Measurements from ENCODE around the gene FOXJ3. TPM values are rescaled to one million over a fixed set of nuclear protein-coding genes. Genes with fewer than 3 reads are reported as not detected.

FOXJ3 gene
- total and polyA plus RNA-seq, 2 of the 8 experiments (the other 6 are each of a cell fraction or from before 2014, with no cell fraction given) = 48.6 to 51.9 TPM

DNA sequence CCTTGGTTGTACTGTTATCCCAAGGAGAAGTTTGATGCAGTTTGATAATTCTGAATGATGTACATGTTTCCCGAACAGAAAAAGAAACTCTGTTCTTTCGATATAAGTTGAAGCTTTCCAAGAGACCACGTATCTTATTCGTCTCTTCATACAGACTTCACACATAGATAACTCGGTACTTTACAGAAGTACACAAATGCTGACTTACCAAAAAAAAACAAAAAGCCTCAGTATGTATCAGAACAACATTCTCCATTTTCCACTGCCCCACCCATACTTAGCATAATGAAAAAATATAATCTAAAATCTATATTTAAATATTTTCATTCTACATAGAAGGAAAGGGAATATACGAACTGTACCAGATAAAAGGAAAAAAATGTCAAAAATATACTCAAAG, 2.2 kb downstream of the FOXJ3 start:
- Histone ChIP-seq H3K9me3 (ENCODE audit: insufficient read depth in 2 of 2, low read depth in 1 of 2, low read length in 1 of 2) (no peaks in the 10 kb centered on the region), H3K14ac (ENCODE audit: insufficient read length) (no peak overlapping the region), H3K18ac (ENCODE audit: extremely low read depth, low read length) (no peak overlapping the region), H2BK12ac (ENCODE audit: low read depth, low read length) (no peak overlapping the region), H3K79me2 (ENCODE audit: control insufficient read depth in 1 of 2, insufficient read depth in 2 of 2, low read length in 2 of 2) (peaks cover 44 to 67% of the 10 kb centered on the region in 2 experiments), H2AK5ac (ENCODE audit: low read depth, low read length) (no peak overlapping the region), H4K8ac (ENCODE audit: extremely low read depth, insufficient read depth, low read length) (no peak overlapping the region), H4K5ac (ENCODE audit: insufficient read length, low read depth, low read length) (no peak overlapping the region), H3K27me3 (replicated peaks in 1 of 4; ENCODE audit: control insufficient read depth in 3 of 4, extremely low read depth in 1 of 4, insufficient read depth in 3 of 4, low read length in 3 of 4) (no peaks in the 10 kb centered on the region), H3K56ac (replicated peaks; ENCODE audit: insufficient read length, low read depth, low read length) (no peak overlapping the region), H3K27ac (ENCODE audit: low read depth, low read length) (no peak overlapping the region), H3K4me2 (ENCODE audit: insufficient read depth in 1 of 2, low read depth in 2 of 2, low read length in 2 of 2) (peak overlapping the region; percentile 73 to 90; a peak in 3 of 4 replicates), H3K23me2 (ENCODE audit: low read depth, low read length) (peaks cover 7% of the 10 kb centered on the region), H3K79me1 (ENCODE audit: low read depth, low read length) (0 out of 2 replicates have a peak, but pooled peaks cover 2% of the 10 kb centered on the region), H2BK120ac (replicated peaks; ENCODE audit: low read depth, low read length) (no peak overlapping the region), H4K20me1 (replicated peaks in 1 of 2; ENCODE audit: control insufficient read depth in 1 of 2, insufficient read depth in 2 of 2, low read length in 2 of 2) (peaks cover 6 to 15% of the 10 kb centered on the region in 2 experiments), H2BK15ac (ENCODE audit: low read length) (no peak overlapping the region), H3K4me1 (replicated peaks in 1 of 4; ENCODE audit: control insufficient read depth in 3 of 4, insufficient read depth in 4 of 4, low read length in 3 of 4) (peaks cover 0 to 3% (median 0%) of the 10 kb centered on the region in 4 experiments; a peak in 5 of 7 replicates), H3K9ac (replicated peaks in 1 of 4; ENCODE audit: extremely low read depth in 1 of 4, low read depth in 3 of 4, low read length in 3 of 4) (no peak overlapping the region), H4K91ac (replicated peaks; ENCODE audit: insufficient read length, low read length) (no peak overlapping the region), H3K23ac (ENCODE audit: insufficient read length) (no peak overlapping the region), H3K4ac (replicated peaks; ENCODE audit: insufficient read length, low read depth, low read length) (no peak overlapping the region), H3K36me3 (ENCODE audit: control insufficient read depth in 2 of 4, insufficient read depth in 4 of 4, low read length in 3 of 4) (no peaks in the 10 kb centered on the region), H3K4me3 (ENCODE audit: extremely low read depth in 1 of 4, insufficient read depth in 2 of 4, low read depth in 3 of 4, low read length in 4 of 4) (peak overlapping the region in 2 of 4 experiments; percentile 85 to 94; a peak in 1 of 8 replicates), H2BK20ac (ENCODE audit: low read length) (no peak overlapping the region), H2AFZ (ENCODE audit: low read length) (no peak overlapping the region), H2BK5ac (ENCODE audit: low read depth, low read length) (no peak overlapping the region)
- no peak for FAIRE-seq
- TF ChIP-seq, protein P1, sequence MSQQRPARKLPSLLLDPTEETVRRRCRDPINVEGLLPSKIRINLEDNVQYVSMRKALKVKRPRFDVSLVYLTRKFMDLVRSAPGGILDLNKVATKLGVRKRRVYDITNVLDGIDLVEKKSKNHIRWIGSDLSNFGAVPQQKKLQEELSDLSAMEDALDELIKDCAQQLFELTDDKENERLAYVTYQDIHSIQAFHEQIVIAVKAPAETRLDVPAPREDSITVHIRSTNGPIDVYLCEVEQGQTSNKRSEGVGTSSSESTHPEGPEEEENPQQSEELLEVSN (IDR thresholded peaks at IDR 0.05) = no peak
- TF ChIP-seq TCF12 (IDR thresholded peaks at IDR 0.05; ENCODE audit: low read depth, low read length) (no peak), POLR2AphosphoS5 (IDR thresholded peaks at IDR 0.05; ENCODE audit: low read depth, low read length) (no peak), HDAC6 (IDR thresholded peaks at IDR 0.05; ENCODE audit: low read depth, low read length) (no peak), CBX5 (IDR thresholded peaks at IDR 0.05; ENCODE audit: low read depth, low read length) (no peak)
- 81% methylated on average over 6 of the region's 6 CpGs; no CpG with 5 or more reads in 1 of the 2 experiments for WGBS, 2 experiments (ENCODE audit: extremely low coverage in 1 of 2, insufficient coverage in 1 of 2, insufficient read length in 1 of 2, insufficient replicate concordance in 2 of 2, low coverage in 1 of 2, low lambda C conversion rate in 2 of 2, missing lambda C conversion rate in 1 of 2)
- no peak for DNase-seq (ENCODE audit: low read depth in 1 of 2, low spot score in 2 of 2)
- ChIA-PET CTCF (ENCODE audit: partially characterized antibody) (interaction anchor here (1.0 to 1.2 kb wide), 2 partner anchors 26 to 39 kb away, joined by 3 read pairs; no protein-coding TSS in a partner anchor), POLR2A (ENCODE audit: partially characterized antibody) (interaction anchor here (1.2 to 1.3 kb wide), 2 partner anchors 13 to 349 kb away, joined by 3 to 4 read pairs; partner anchors contain the start of gene YBX1)

All from H1 (cell line).